Measurements from ENCODE around the gene OR51Q1.

Gene OR51Q1

GRCh38 chr11:5421811-5422210 lies at the start of gene OR51Q1:
TSS of gene OR51Q1 (plus strand) at chr11:5422111. CDS start at chr11:5422201, 90 bp downstream.
- DNase-seq, result no peak

- DNase-seq, result peak; percentile 2
Measured at GRCh38 chr11:5380740-5381342, 41.1 kb upstream of the OR51Q1 start.

- no peak for DNase-seq
Measured at GRCh38 chr11:5383576-5383975, 38.3 kb upstream of the OR51Q1 start, which contains the start of gene OR51M1. TSS of gene OR51M1 (plus strand) at chr11:5383812. CDS start at chr11:5389399, 5,587 bp downstream.

GRCh38 chr11:5384335-5384734 lies 37.6 kb upstream of the OR51Q1 start:
- no peak for DNase-seq

- DNase-seq, result no peak
Measured at GRCh38 chr11:5390210-5390609, 31.7 kb upstream of the OR51Q1 start.

GRCh38 chr11:5394091-5394490 lies 27.8 kb upstream of the OR51Q1 start:
- DNase-seq, result no peak

- DNase-seq, result no peak
Measured at GRCh38 chr11:5398936-5399335, 23.0 kb upstream of the OR51Q1 start.

GRCh38 chr11:5405173-5405572 lies 16.7 kb upstream of the OR51Q1 start:
- no peak for DNase-seq

- DNase-seq, result no peak
Measured at GRCh38 chr11:5420993-5421392, 918 bp upstream of the OR51Q1 start.

GRCh38 chr11:5423131-5423530 lies 1.2 kb downstream of the OR51Q1 start:
- no peak for DNase-seq

- DNase-seq, result no peak
Measured at GRCh38 chr11:5441414-5441813, 19.5 kb downstream of the OR51Q1 start, which contains the start of gene OR51I1. TSS of gene OR51I1 (minus strand) at chr11:5441514. CDS start at chr11:5441514, 0 bp downstream.

- DNase-seq, result no peak
Measured at GRCh38 chr11:5443835-5444393, 22.0 kb downstream of the OR51Q1 start.

- DNase-seq, result no peak
Measured at GRCh38 chr11:5449023-5449422, 27.1 kb downstream of the OR51Q1 start, which contains the start of gene OR51I2. TSS of gene OR51I2 (plus strand) at chr11:5449323. CDS start at chr11:5453489, 4,166 bp downstream.

GRCh38 chr11:5449432-5449831 lies 27.5 kb downstream of the OR51Q1 start:
- DNase-seq, result no peak

GRCh38 chr11:5460983-5461621 lies 39.2 kb downstream of the OR51Q1 start:
- DNase-seq, result no peak

- DNase-seq, result no peak
Measured at GRCh38 chr11:5467527-5467926, 45.6 kb downstream of the OR51Q1 start.

All from DMS79 treated with DMSO at 0.1 percent for 48 hours (cell line).